CD14-positive monocyte (primary cell): ENCODE results near the gene HES2. TPM values are rescaled to one million over a fixed set of nuclear protein-coding genes. Genes with fewer than 3 reads are reported as not detected.

Experiments
- DNase-seq, 3 donors: peaks; one replicate each; pipeline ENCODE4 v3.0.0-alpha.2; 2011 to 2022
- H2AFZ ChIP-seq: 2 replicates; pipeline ENCODE4 v1.6.0; 2012; ENCODE audit warnings: mild to moderate bottlenecking, low read depth, low read length, inconsistent platforms; ENCODE audit not compliant: insufficient read depth, poor library complexity, severe bottlenecking
- H3K27ac ChIP-seq, 2 donors: 1 replicate in 1 of 2; 2 replicates in 1 of 2; pipeline ENCODE4 v1.5.1; 2012 to 2013; ENCODE audit warnings: low read length in 2 of 2, control low read depth in 1 of 2, inconsistent platforms in 1 of 2, low read depth in 1 of 2, mild to moderate bottlenecking in 1 of 2
- H3K27me3 ChIP-seq, 2 donors: one replicate each; pipeline versions ENCODE4 v1.6.0 to v1.6.1; 2011 to 2013; ENCODE audit warnings: low read length in 2 of 2; ENCODE audit not compliant: control insufficient read depth in 2 of 2, insufficient read depth in 2 of 2
- H3K36me3 ChIP-seq, 2 donors: replicated peaks in 1 of 2; 1 replicate in 1 of 2; 2 replicates in 1 of 2; pipeline versions ENCODE4 v1.5.1 to v1.6.1; 2012 to 2013; ENCODE audit warnings: low read length in 2 of 2, control low read depth in 1 of 2, inconsistent platforms in 1 of 2, mild to moderate bottlenecking in 1 of 2; ENCODE audit not compliant: insufficient read depth in 2 of 2, control insufficient read depth in 1 of 2
- H3K4me1 ChIP-seq, 2 donors: 1 replicate in 1 of 2; 2 replicates in 1 of 2; pipeline versions ENCODE4 v1.5.1 to v1.6.1; 2012 to 2013; ENCODE audit warnings: low read length in 2 of 2, control low read depth in 1 of 2, inconsistent platforms in 1 of 2, mild to moderate bottlenecking in 1 of 2, moderate library complexity in 1 of 2; ENCODE audit not compliant: insufficient read depth in 2 of 2, control insufficient read depth in 1 of 2
- H3K4me2 ChIP-seq: replicated peaks from 2 replicates; pipeline ENCODE3; 2012; ENCODE audit warnings: low read length, moderate library complexity, mild to moderate bottlenecking; ENCODE audit not compliant: poor library complexity, severe bottlenecking; ENCODE audit errors: extremely low read depth
- H3K4me3 ChIP-seq, 3 experiments: fragments of 200-600 bp in 1 of 3; sonication (generic) in 1 of 3; replicated peaks in 1 of 3; 1 replicate in 2 of 3; 2 replicates in 1 of 3; pipeline ENCODE4 v1.5.1; 2011 to 2013; ENCODE audit warnings: low read length in 3 of 3, mild to moderate bottlenecking in 3 of 3, control low read depth in 2 of 3, low read depth in 2 of 3, inconsistent platforms in 1 of 3, moderate library complexity in 1 of 3
- H3K79me2 ChIP-seq: 2 replicates; pipeline ENCODE4 v1.6.0; 2012; ENCODE audit warnings: mild to moderate bottlenecking, control low read depth, inconsistent platforms, low read length, moderate library complexity; ENCODE audit not compliant: insufficient read depth
- H3K9ac ChIP-seq: 2 replicates; pipeline ENCODE4 v1.6.0; 2017; ENCODE audit warnings: low read length, mild to moderate bottlenecking; ENCODE audit not compliant: insufficient read depth, poor library complexity, severe bottlenecking
- H3K9me3 ChIP-seq, 2 donors: replicated peaks in 1 of 2; 1 replicate in 1 of 2; 2 replicates in 1 of 2; pipeline versions ENCODE4 v1.5.1 to v1.6.1; 2012 to 2013; ENCODE audit warnings: low read length in 2 of 2, control low read depth in 1 of 2; ENCODE audit not compliant: control insufficient read depth in 1 of 2, insufficient read depth in 1 of 2
- H4K20me1 ChIP-seq: 2 replicates; pipeline ENCODE4 v1.6.0; 2012; ENCODE audit warnings: mild to moderate bottlenecking, low read length, control low read depth, moderate library complexity; ENCODE audit not compliant: insufficient read depth
- H3K27ac Mint-ChIP-seq, 7 donors: one replicate each; pipeline ENCODE4 v1.8.0; 2020; ENCODE audit warnings: mild to moderate bottlenecking in 7 of 7, mixed read lengths in 7 of 7, moderate library complexity in 6 of 7, inconsistent platforms in 2 of 7
- H3K27me3 Mint-ChIP-seq, 3 donors: one replicate each; pipeline ENCODE4 v1.8.0; 2021 to 2022; ENCODE audit warnings: low read depth in 3 of 3, mild to moderate bottlenecking in 3 of 3, mixed read lengths in 3 of 3, moderate library complexity in 3 of 3, inconsistent platforms in 1 of 3
- H3K36me3 Mint-ChIP-seq, 2 donors: one replicate each; pipeline ENCODE4 v1.8.0; 2020; ENCODE audit warnings: mixed read lengths in 2 of 2, inconsistent platforms in 1 of 2, mild to moderate bottlenecking in 1 of 2
- H3K4me1 Mint-ChIP-seq: one replicate; pipeline ENCODE4 v1.8.0; 2020; ENCODE audit warnings: mild to moderate bottlenecking, mixed read lengths
- H3K4me3 Mint-ChIP-seq, 2 donors: one replicate each; pipeline ENCODE4 v1.8.0; 2020; ENCODE audit warnings: mild to moderate bottlenecking in 2 of 2, mixed read lengths in 2 of 2, moderate library complexity in 1 of 2
- H3K9me3 Mint-ChIP-seq, 7 donors: one replicate each; pipeline ENCODE4 v1.8.0; 2020 to 2022; ENCODE audit warnings: mixed read lengths in 7 of 7, mild to moderate bottlenecking in 6 of 7, moderate library complexity in 6 of 7, inconsistent platforms in 2 of 7
- WGBS: methylation state at CpG from one replicate; pipeline ENCODE4 v1.1.5; 2013; ENCODE audit warnings: missing lambda C conversion rate; ENCODE audit not compliant: insufficient coverage; 5-methylcytosine and 5-hydroxymethylcytosine counted together
- intact Hi-C, 2 donors: fragments of 100-400 bp; cut with micrococcal nuclease; formaldehyde crosslinking; loops; one replicate each; pipeline versions ENCODE4 v1.15.0 to v1.15.1; 2023
- polyA plus RNA-seq, 3 donors: library from polyadenylated mRNA; depleted of rRNA in 1 of 3; unstranded in 2 of 3; stranded (reverse) in 1 of 3; fragments of 300-500 nt in 2 of 3; fragments of >200 nt in 1 of 3; fragmentation: Illumina TruSeq in 2 of 3; gene quantifications; 1 replicate in 2 of 3; 2 replicates in 1 of 3; pipeline ENCODE4 v1.2.3, GENCODE V29; 2012 to 2021
- TF ChIP-seq, protein P1 (sequence below): fragments of 200-600 bp; IDR thresholded peaks from one replicate; pipeline ENCODE4 v1.8.0; 2022; ENCODE audit warnings: antibody characterized with exemption, mild to moderate bottlenecking

Gene HES2
- polyA plus RNA-seq, 3 donors = not detected

DNA sequence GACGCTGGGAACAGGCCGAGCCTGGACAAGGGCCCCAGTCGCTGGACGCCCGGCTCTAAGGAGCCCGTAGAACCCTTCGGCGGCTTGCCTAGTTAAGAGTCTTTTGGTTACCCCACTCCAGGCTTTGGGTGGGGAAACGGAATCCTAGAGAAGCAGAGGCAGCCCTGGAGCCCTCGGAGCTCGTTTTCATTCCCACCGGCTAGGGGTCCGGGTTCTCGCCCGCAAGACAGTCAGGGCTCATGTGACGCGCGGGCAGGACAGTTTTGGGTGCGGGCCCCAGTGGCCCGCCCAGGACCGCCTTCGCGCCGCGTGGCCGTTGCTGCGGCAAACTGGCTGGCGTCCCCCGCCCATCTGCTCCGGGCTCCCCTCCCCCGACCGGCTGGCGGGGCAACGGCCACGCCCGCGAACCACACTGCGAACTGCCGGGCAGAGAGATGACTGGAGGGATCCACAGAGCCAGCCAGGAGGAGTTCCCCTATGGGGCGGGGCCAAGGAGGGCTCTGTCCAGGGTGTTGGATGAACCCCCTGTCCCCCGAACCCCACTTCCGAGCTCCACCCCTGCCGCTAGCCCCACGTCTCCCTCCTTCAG, 829 bp upstream of the HES2 start:
- no peak for DNase-seq
- no peak overlapping the region for H3K4me3 ChIP-seq

DNA sequence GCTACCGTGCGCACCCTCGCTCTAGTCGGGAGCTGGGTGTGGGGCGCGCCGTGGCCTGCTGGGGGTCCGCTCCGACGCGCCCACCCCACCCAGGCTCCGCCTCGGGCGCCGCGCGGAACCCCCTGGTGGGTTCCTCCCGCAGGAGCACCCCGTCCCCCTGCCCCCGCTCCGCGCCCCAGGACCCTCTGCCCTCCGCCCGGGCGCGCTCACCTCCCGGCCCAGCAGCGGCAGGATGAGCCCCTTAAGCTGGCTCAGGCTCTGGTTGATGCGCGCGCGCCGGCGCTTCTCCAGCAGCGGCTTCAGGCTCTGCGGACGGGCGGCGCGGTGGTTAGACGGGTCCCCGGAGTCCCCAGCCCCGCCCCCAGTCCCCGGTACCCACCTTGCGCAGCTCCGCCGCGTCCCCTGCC, 319 bp downstream of the HES2 start:
- no peak overlapping the region for H2AFZ ChIP-seq
- 4% methylated on average over 48 of the region's 48 CpGs for WGBS
- TF ChIP-seq, protein P1, sequence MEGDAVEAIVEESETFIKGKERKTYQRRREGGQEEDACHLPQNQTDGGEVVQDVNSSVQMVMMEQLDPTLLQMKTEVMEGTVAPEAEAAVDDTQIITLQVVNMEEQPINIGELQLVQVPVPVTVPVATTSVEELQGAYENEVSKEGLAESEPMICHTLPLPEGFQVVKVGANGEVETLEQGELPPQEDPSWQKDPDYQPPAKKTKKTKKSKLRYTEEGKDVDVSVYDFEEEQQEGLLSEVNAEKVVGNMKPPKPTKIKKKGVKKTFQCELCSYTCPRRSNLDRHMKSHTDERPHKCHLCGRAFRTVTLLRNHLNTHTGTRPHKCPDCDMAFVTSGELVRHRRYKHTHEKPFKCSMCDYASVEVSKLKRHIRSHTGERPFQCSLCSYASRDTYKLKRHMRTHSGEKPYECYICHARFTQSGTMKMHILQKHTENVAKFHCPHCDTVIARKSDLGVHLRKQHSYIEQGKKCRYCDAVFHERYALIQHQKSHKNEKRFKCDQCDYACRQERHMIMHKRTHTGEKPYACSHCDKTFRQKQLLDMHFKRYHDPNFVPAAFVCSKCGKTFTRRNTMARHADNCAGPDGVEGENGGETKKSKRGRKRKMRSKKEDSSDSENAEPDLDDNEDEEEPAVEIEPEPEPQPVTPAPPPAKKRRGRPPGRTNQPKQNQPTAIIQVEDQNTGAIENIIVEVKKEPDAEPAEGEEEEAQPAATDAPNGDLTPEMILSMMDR = no peak

More for the DNA sequence above, 829 bp upstream of the HES2 start:
- Mint-ChIP-seq H3K4me3 (peak overlapping the region in 1 of 2 donors; percentile 73), H3K27me3 (peaks cover 69 to 94% (median 73%) of the 10 kb centered on the region in 3 donors), H3K27ac (no peak overlapping the region), H3K36me3 (no peaks in the 10 kb centered on the region), H3K4me1 (peaks cover 6% of the 10 kb centered on the region), H3K9me3 (peaks cover 0 to 12% (median 5%) of the 10 kb centered on the region in 7 donors)
- WGBS = 6% methylated on average over 39 of the region's 44 CpGs
- Histone ChIP-seq H3K9ac (no peak overlapping the region), H3K27ac (no peak overlapping the region), H3K9me3 (peaks cover 0 to 12% of the 10 kb centered on the region in 2 donors), H3K4me1 (peaks cover 0 to 6% of the 10 kb centered on the region in 2 donors), H3K27me3 (peaks cover 36 to 80% of the 10 kb centered on the region in 2 donors), H3K79me2 (no peaks in the 10 kb centered on the region), H3K36me3 (no peaks in the 10 kb centered on the region), H2AFZ (no peak overlapping the region), H3K4me2 (no peak overlapping the region), H4K20me1 (no peaks in the 10 kb centered on the region)
- intact Hi-C loops = no loop called here
- TF ChIP-seq, protein P1 = no peak

More for the DNA sequence above, 319 bp downstream of the HES2 start:
- Histone ChIP-seq H3K79me2 (no peaks in the 10 kb centered on the region), H4K20me1 (no peaks in the 10 kb centered on the region), H3K4me1 (no peaks in the 10 kb centered on the region), H3K4me2 (no peak overlapping the region), H3K4me3 (no peak overlapping the region), H3K36me3 (no peaks in the 10 kb centered on the region), H3K27ac (no peak overlapping the region), H3K9me3 (peaks cover 0 to 12% of the 10 kb centered on the region in 2 donors), H3K27me3 (peaks cover 36 to 84% of the 10 kb centered on the region in 2 donors), H3K9ac (no peak overlapping the region)
- no peak for DNase-seq
- no peaks in the 10 kb centered on the region for H3K36me3 Mint-ChIP-seq
- peaks cover 10% of the 10 kb centered on the region for H3K4me1 Mint-ChIP-seq
- peak overlapping the region in 1 of 2 donors; percentile 72 for H3K4me3 Mint-ChIP-seq
- peaks cover 73 to 99% (median 77%) of the 10 kb centered on the region in 3 donors for H3K27me3 Mint-ChIP-seq
- no peak overlapping the region for H3K27ac Mint-ChIP-seq
- H3K9me3 Mint-ChIP-seq = peaks cover 0 to 13% (median 5%) of the 10 kb centered on the region in 7 donors
- intact Hi-C loops = no loop called here
